Esophagus squamous epithelium (tissue), 5 donors: ENCODE measurements around the gene PLA2G2F. TPM values are rescaled to one million over a fixed set of nuclear protein-coding genes. Genes with fewer than 3 reads are reported as not detected.

ENCODE experiments used
- DNase-seq: peaks from one replicate; lab custom pipeline; 2025; lab: John Stamatoyannopoulos, UW
- H3K27ac ChIP-seq, 4 donors: fragments of 200-600 bp; sonication (generic); one replicate each; pipeline ENCODE4 v1.5.1; 2016 to 2019; ENCODE audit warnings: mild to moderate bottlenecking in 1 of 4
- H3K27me3 ChIP-seq, 4 donors: fragments of 200-600 bp; sonication (generic); 1 replicate in 3 of 4; 2 replicates in 1 of 4; pipeline versions ENCODE4 v1.5.1 to v1.6.0; 2017 to 2021; ENCODE audit warnings: antibody characterized with exemption in 1 of 4
- H3K36me3 ChIP-seq, 3 donors: fragments of 200-600 bp; sonication (generic); one replicate each; pipeline ENCODE4 v1.5.1; 2016 to 2019
- H3K4me1 ChIP-seq, 3 donors: fragments of 200-600 bp; sonication (generic); one replicate each; pipeline ENCODE4 v1.5.1; 2017 to 2019
- H3K4me3 ChIP-seq, 4 donors: fragments of 200-600 bp; sonication (generic); 1 replicate in 3 of 4; 2 replicates in 1 of 4; pipeline ENCODE4 v1.5.1; 2016 to 2019; ENCODE audit warnings: mild to moderate bottlenecking in 2 of 4, moderate library complexity in 1 of 4
- H3K9me3 ChIP-seq, 3 donors: fragments of 200-600 bp; sonication (generic); one replicate each; pipeline ENCODE4 v1.5.1; 2016 to 2019
- CTCF ChIP-seq, 6 experiments: fragments of 450-650 bp in 4 of 6; fragments of 200-600 bp in 2 of 6; sonication (generic) in 2 of 6; IDR thresholded peaks; one replicate each; pipeline ENCODE4 v1.5.1; 2016 to 2019; ENCODE audit warnings: antibody characterized with exemption in 6 of 6, mild to moderate bottlenecking in 4 of 6, moderate library complexity in 4 of 6
- POLR2A ChIP-seq, 4 donors: fragments of 450-650 bp; IDR thresholded peaks; one replicate each; pipeline ENCODE4 v1.6.1; 2017; ENCODE audit warnings: antibody characterized with exemption in 4 of 4, mild to moderate bottlenecking in 4 of 4, moderate library complexity in 3 of 4
- WGBS, 2 donors: methylation state at CpG; one replicate each; pipeline ENCODE4 v1.1.5; 2018; 5-methylcytosine and 5-hydroxymethylcytosine counted together
- intact Hi-C: fragments of 100-400 bp; cut with DNase I; formaldehyde crosslinking; loops from one replicate; pipeline ENCODE4 v1.15.0; 2022
- total RNA-seq, 4 donors: library from RNA; depleted of rRNA; stranded (reverse); fragments of >200 nt; gene quantifications; one replicate each; pipeline ENCODE4 v1.1.0, GENCODE V29; 2016
- donor health status: DM: yes; HTN: yes; CAD: no.

The PLA2G2F gene
- total RNA-seq, 4 donors from 2014 or later = 0.48 TPM; not detected in 3

DNA sequence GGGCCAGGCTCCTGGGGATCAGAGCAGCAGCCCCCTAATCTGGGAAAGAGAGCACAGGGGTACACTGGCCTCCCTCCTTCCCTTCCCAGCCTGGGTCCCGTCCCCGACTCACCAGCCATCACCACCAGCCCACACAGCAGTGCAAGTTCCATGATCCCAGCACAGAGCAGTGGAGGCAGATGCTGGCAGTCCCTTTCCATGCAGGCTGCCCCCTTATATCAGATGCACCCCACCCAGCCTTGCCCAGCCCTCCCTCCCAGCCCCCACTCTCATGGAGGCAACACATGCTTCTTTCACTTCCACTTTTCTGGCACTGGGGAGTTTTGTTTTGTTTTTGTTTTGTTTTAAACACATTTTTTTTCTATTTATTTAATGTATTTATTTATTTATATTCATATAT lies 19.8 kb upstream of the PLA2G2F start, which contains the start of gene PLA2G2D:
Gene PLA2G2D, minus strand, starts transcription at position 190 of the 400 bp plus-strand sequence. Its CDS starts 38 bp downstream, at position 152.
- Histone ChIP-seq H3K27me3 (peaks cover 0 to 22% (median 0%) of the 10 kb centered on the region in 4 donors), H3K36me3 (no peaks in the 10 kb centered on the region), H3K4me3 (no peak within 1 kb of the TSS), H3K4me1 (peaks cover 3 to 6% (median 3%) of the 10 kb centered on the region in 3 donors), H3K27ac (no peak within 1 kb of the TSS), H3K9me3 (no peaks in the 10 kb centered on the region)
- no peak for DNase-seq
- 67 to 100% methylated on average over 1 of the region's 2 CpGs for WGBS, 2 donors
- intact Hi-C loops = no loop called here
- TF ChIP-seq POLR2A (IDR thresholded peaks at IDR 0.05) (no peak), CTCF (IDR thresholded peaks at IDR 0.05) (no peak)

GRCh38 chr1:20120796-20121195 lies 18.3 kb upstream of the PLA2G2F start:
- intact Hi-C loops = no loop called here
- no peak for TF ChIP-seq POLR2A (IDR thresholded peaks at IDR 0.05)
- TF ChIP-seq CTCF (IDR thresholded peaks at IDR 0.05) = no peak
- H3K36me3 ChIP-seq = no peaks in the 10 kb centered on the region
- no peaks in the 10 kb centered on the region for H3K9me3 ChIP-seq
- H3K4me3 ChIP-seq = no peak overlapping the region
- WGBS, 2 donors = 88 to 100% methylated on average over 4 of the region's 4 CpGs
- no peak for DNase-seq
- H3K27ac ChIP-seq = no peak overlapping the region
- H3K27me3 ChIP-seq = peaks cover 0 to 16% (median 0%) of the 10 kb centered on the region in 4 donors
- H3K4me1 ChIP-seq = peaks cover 10 to 19% (median 10%) of the 10 kb centered on the region in 3 donors

DNA sequence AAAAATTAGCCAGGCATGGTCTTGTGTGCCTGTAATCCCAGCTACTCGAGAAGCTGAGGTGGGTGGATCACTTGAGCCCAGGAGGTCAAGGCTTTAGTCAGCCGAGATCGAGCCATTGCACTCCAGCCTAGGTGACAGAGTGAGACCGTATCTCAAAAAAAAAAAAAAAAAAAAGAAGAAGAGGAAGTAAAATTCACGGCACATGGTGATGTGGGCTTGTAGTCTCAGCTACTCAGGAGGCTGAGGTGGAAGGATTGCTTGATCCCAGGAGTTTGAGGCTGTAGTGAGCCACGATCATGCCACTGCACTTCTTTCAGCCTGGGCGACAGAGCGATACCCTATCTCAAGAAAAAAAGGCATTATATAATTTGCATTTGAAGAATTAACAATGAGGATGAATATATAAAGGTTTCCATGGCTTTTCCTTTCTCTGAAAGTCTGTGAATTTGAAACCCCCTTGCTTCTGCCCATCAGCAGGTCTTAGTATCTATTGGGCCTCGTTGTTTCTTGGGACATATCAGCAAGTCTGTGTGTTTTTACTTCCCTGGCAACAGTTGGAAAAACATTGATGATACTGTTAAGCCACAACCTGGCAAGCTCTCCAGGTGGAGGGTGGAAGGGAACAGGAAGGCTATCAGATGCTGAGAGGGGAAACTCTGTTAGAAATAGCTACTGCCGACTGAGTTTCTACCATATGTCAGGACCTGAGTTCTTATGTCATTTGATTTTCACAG lies 15.2 kb upstream of the PLA2G2F start:
- Histone ChIP-seq H3K9me3 (no peaks in the 10 kb centered on the region), H3K27me3 (peaks cover 0 to 16% (median 0%) of the 10 kb centered on the region in 4 donors), H3K36me3 (no peaks in the 10 kb centered on the region), H3K4me1 (peaks cover 10 to 19% (median 10%) of the 10 kb centered on the region in 3 donors), H3K4me3 (no peak overlapping the region), H3K27ac (no peak overlapping the region)
- intact Hi-C loops = no loop called here
- no peak for TF ChIP-seq POLR2A (IDR thresholded peaks at IDR 0.05)
- no peak for TF ChIP-seq CTCF (IDR thresholded peaks at IDR 0.05)
- DNase-seq = no peak
- WGBS, 2 donors = 58 to 60% methylated on average over 10 of the region's 10 CpGs

- Histone ChIP-seq H3K27me3 (peaks cover 0 to 16% (median 0%) of the 10 kb centered on the region in 4 donors), H3K36me3 (no peaks in the 10 kb centered on the region), H3K27ac (no peak overlapping the region), H3K4me1 (peaks cover 10 to 19% (median 10%) of the 10 kb centered on the region in 3 donors), H3K4me3 (no peak overlapping the region), H3K9me3 (no peaks in the 10 kb centered on the region)
- 14 to 16% methylated on average over 4 to 7 of the region's 7 CpGs for WGBS, 2 donors
- DNase-seq = no peak
- intact Hi-C loops = no loop called here
- TF ChIP-seq POLR2A (IDR thresholded peaks at IDR 0.05) = no peak
Observed at GRCh38 chr1:20124456-20125057, 14.6 kb upstream of the PLA2G2F start.

DNA sequence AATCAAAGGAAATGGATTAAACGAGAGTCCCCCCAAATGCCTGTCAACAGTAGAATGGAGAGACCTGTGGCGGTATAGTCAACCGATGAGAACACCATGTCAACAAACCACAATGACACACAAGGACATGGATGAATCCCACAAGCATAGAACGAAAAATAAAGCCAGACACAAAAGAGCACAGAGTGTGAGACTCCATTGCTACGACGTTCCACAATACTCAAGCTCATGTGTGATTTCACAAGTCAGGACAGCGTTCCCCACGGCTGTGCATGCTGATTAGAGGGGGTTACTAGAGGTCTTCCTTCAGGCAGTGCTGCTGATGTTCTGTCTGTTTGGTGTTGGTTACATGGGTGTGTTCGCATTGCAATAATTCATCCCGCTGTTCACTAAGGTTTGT lies 14.0 kb upstream of the PLA2G2F start:
- no peaks in the 10 kb centered on the region for H3K36me3 ChIP-seq
- TF ChIP-seq CTCF (IDR thresholded peaks at IDR 0.05) (no peak), POLR2A (IDR thresholded peaks at IDR 0.05) (no peak)
- H3K9me3 ChIP-seq = no peaks in the 10 kb centered on the region
- peak overlapping the region in 1 of 4 donors; percentile 22 for H3K27ac ChIP-seq
- intact Hi-C loops = no loop called here
- H3K27me3 ChIP-seq = peaks cover 0 to 16% (median 0%) of the 10 kb centered on the region in 4 donors
- no peak overlapping the region for H3K4me3 ChIP-seq
- H3K4me1 ChIP-seq = peaks cover 10 to 19% (median 10%) of the 10 kb centered on the region in 3 donors
- no peak for DNase-seq
- 30 to 33% methylated on average over 8 to 9 of the region's 10 CpGs for WGBS, 2 donors
